NCI-H2081 (cell line): ENCODE measurements around the gene THOC6.
A peak's percentile ranks its signal among the peaks of the same experiment; 100 is the strongest.
"Not testable (repeated sequence)": the region's sequence is repeated elsewhere in the genome, so short reads cannot be mapped to it uniquely, and the experiment has no call there.

Source experiments
- DNase-seq, 2 experiments: peaks; one replicate each; lab custom pipeline; 2025; lab: John Stamatoyannopoulos, UW

THOC6 gene

GRCh38 chr16:3030222-3031212, 6.7 kb downstream of the THOC6 start:
- DNase-seq: no peak

GRCh38 chr16:3032624-3033023, 8.8 kb downstream of the THOC6 start:
- DNase-seq: no peak

DNA sequence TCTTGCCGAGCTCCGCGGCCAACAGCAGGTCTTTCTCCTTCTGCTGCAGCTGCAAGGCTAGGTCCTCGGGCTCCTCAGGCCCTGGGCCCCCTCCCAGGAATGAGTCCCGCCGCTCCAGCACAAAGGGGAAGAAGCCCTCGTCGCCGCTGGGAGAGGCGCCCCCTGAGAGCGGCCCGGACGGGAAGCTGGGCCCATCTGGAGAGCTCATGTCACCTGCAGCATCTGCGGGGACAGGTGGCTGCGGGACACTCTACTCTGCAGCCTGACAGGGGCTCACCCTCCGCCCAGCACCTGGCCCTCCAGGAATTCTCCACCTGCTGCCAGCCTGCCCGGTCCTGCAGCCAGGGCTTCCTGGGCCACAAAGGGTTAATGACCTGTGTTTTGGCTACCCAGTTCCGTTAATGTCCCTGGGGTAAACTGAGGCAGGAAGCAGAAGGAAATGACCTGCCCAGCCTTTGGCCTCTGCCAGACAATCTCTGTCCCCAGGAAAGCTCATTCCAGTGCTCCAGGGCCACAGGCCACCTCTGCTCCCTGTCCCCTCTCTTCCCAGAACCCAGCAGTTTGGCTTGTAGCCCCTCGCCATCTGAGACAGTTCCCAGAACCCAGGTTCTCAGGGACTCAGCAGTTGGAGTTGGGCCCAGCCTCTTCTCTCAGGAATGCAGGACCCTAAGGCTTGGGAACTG, 11.6 kb downstream of the THOC6 start:
- DNase-seq: no peak

DNA sequence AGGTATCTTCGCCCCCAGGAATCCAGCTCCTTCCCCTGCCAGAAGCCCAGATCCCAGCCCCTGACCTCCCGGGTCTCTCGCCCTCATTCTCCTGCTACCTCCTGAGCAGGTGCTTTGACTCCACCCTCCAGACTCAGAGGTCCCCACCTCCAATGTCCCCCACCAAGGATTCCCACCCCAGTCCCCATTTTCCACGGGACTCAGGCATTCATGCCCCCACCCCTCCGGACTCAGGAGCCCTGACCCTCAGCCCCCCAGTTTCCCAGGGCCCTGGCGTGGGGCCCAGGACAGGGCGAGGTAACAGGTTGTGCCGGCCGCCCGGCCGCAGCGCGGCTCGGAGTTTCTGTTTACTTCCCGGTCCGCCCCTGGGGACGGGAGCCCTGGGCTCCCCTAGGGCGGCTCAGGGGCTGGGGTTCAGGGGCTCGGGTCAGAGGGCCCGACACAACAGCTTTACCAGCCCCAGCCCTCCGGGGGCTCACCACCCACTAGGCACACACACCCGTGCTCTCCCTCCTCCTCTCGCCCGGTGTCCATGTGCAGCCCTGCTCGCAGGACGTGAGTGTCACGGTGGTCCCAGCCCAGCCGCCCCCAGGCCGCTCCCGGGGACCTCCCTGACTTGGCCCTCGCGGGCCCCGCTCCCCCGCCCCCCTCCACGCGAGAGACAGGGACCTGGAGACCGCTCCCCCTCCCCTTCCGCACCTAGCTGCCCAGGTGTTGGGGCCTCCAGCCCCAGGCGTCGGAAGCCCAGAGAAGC, 12.3 kb downstream of the THOC6 start:
- DNase-seq: peak in 1 of 2 experiments; percentile 12

DNA sequence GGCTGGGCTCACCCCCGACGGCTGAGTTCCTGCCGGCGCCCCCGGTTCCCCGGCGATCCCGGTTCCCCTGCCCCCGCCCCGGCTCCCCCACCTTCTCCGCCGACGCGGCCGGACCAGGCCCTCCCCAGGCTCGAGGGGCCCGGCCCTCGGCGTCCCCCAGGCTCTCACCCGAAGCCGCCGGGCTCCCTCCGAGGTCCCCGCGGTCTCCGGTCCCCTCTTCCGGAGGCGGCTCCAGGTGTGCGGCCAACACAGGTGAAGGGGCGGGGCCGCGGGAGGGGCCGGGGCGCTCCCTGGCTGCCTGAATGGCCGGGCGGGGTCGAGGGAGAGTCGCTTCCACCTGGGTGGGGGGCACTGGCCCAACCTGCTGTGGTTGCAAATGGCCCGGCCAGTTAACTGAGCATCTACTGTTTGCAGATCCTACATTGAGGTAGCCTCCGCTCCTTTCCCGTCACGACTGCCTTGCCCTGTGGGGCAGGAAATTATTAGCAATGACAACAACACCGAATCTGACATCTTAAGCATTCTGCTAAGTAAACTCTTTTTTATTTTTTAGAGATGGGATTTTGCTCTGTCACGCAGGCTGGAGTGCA, 13.0 kb downstream of the THOC6 start, which contains the start of gene BICDL2:
TSS of gene BICDL2 (minus strand) at position 219 of the 590 bp plus-strand sequence. CDS start 1,448 bp downstream, outside the sequence.
- no peak for DNase-seq

GRCh38 chr16:3038256-3038655, 14.4 kb downstream of the THOC6 start:
- peak in 1 of 2 experiments; percentile 27 for DNase-seq

DNA sequence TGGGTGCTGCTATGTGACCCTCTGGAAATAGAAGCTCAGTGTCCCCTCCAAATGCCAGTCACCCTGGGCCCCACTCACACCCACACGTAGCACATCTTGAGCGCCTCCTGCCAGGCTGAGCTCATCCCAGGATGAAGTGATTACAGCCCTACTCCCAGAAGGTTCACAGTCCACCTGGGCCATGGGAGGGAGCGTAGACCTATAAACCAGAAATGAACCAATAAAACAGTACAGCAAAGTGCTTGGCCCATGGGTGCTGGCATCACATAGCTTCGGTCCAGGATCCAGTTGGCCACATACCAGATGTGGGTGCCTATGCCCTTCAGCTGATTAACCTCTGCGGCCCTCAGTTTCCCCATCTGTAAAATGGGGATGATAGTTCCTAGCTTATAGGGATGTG, 15.1 kb downstream of the THOC6 start:
- DNase-seq: no peak

GRCh38 chr16:3042376-3042775, 18.5 kb downstream of the THOC6 start:
- no peak for DNase-seq

DNA sequence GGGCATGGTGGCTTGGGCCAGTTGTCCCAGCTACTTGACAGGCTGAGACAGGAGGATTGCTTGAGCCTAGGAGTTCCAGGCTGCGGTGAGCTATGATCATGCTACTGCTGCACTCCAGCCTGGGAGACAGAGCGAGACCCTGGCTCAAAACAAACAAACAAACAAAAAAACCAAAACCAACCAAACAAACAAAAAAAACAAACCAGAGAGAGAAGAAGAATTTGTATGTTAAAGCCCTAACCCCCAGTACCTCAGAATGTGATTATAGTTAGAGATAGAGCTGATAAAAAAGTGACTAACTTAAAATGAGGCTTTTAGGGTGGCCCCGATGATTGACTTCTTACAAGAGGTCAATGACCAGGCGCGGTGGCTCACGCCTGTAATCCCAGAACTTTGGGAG, 20.9 kb downstream of the THOC6 start:
- DNase-seq: no peak

DNA sequence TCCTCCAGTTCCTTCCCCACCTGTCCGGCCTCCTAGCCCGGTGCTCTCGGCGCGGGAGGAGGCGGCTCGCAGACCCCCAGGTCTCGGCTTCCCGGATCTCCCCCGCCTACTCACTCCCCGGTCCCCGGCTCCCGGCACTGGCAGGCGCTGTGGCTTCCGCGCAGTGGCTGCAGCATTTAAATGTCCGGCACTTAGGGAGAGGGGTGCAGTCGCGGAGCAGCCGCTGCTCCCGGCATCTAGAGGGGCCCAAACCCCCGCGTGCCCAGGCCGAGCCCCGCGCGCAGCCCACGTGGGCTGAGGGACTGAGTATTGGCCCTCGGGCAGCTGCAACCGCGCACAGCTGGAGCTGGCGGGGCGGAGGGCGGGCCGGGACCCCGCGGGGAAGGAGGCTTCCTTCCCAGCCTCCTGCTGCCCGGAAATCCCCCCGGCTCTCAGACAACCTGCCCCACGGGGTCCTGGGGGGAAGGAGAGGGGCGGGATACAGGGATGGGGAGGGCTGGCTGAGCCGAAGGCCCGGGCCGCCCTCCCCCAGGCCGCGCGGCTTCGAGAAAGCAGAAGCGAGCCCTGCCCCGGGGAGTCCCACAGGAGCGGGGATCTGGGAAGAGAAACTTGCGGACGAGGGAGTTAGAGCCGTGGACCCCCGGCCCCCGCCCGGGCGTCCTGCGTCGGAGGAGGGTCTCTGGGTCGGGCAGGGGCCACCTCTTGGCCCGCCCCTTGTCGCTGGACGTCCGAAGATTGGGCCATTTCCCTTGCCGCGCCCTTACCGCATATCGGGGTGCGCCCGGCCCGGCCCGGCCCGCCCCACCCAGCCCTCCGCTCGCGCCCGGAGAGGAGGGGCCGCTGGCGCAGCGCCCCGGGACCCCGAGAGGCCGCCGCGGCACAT, 22.2 kb downstream of the THOC6 start, which contains the start of gene MMP25:
TSS of gene MMP25 (plus strand) at position 804 of the 883 bp plus-strand sequence. CDS start 357 bp downstream, outside the sequence.
- no peak for DNase-seq

- DNase-seq: no peak
Observed at GRCh38 chr16:3046641-3047386, 23.0 kb downstream of the THOC6 start.

DNA sequence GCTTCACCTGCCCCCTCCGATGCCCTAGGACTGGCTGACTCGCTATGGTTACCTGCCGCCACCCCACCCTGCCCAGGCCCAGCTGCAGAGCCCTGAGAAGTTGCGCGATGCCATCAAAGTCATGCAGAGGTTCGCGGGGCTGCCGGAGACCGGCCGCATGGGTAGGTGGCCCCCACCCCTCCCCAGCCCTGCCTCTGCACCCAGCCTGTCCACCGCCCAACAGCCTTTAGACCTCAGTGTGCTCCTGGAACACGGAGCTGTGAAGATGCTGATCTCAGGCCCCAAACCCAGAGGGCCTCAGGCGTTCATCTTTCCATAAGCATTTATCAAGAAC, 23.5 kb downstream of the THOC6 start:
- no peak for DNase-seq

GRCh38 chr16:3049921-3050481, 26.2 kb downstream of the THOC6 start:
- DNase-seq: no peak

DNA sequence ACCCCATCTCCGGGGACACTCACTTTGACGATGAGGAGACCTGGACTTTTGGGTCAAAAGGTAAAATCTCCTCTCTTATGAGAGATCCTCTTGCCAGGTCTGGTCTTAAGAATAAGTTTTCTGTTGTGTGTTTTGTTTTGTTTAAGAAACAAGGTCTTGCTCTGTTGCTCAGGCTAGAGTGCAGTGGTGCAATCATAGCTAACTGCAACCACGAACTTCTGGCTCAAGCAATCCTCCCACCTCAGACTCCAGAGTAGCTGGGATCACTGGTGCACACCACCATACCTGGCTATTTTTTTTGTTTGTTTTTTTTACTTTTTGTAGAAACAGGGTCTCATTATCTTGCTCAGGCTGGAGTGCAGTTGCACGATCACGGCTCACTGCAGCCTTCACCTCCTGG, 26.7 kb downstream of the THOC6 start:
- no peak for DNase-seq

- DNase-seq: no peak
Observed at GRCh38 chr16:3051009-3051408, 27.2 kb downstream of the THOC6 start.

DNA sequence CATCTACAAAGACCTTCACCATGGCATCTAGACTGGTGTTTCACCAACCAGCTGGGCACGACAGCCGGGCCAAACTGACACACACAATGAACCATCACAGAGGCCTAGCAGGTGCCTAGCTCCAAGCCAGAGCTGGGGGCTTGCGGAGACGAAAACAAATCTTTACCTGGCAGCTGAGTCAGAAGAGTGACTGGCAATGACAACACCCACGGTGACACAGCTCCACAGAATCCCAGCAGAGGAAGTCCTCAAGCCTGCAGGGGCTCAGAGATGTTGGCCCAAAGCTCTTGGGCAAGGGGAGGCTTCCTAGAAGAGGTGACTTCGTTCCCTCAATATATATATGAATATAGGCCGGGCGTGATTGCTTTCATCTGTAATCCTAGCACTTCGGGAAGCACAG, 27.7 kb downstream of the THOC6 start:
- no peak for DNase-seq

DNA sequence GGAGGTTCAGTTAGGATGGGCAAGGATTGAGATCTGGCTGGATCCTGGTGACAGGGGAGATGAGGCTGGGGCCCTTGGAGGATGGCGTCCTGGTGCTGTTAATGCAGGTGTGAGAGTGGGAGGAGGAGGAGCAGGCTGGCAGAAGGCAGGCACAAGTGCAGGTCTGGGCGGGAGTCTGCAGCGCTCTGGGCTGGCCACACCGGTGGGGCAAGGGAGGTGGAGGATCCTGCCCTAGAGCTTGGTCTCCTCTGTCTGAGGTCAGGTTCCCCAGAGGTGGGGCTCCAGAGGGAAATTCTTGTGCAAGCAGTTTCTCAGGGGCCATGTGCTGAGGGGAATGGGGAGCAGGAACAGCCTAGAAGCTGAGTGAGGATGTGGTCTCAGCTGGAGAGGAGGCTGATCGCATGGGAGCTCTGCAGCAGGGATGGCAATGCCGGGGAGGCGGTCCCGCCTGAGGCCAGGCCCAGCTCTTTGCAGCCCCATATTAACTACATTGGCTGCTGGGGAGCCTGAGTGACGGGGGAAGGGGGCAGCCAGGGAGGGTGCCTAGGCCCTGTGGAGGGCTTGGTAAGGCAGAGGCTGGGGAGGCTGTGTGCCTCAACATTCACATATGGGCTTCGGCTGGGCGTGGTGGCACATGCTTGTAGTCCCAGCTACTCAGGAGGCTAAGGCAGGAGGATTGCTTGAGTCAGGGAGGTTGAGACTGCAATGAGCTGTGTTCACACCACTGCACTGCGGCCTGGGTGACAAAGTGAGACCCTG, 28.9 kb downstream of the THOC6 start:
- not testable (repeated sequence) for DNase-seq

DNA sequence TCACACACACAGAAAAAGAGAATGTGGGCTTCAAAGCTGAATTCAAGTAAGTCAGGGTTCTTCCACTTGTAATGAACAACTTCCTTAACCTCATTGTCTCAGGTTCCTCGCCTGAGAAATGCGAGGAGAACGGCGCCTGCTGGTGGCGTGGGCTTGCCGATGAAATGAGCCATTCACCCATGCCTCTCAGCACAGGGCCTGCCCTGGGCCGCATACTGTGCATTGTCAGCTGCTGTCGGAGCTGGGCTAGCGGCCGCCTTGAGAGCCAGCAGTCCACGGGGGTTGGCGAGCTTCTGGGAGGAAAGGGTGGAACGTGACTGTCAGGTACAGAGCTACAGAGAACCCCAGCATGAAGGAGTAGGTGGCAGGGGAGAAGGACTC, 29.5 kb downstream of the THOC6 start:
- not testable (repeated sequence) for DNase-seq
